GM18867 (cell line): ENCODE measurements around the gene CTXN1.
"Not testable (repeated sequence)": the region's sequence is repeated elsewhere in the genome, so short reads cannot be mapped to it uniquely, and the experiment has no call there.

Experiments
- ATAC-seq: cut with Tn5 transposase; IDR thresholded peaks from one replicate; pipeline ENCODE4 v1.9.1; 2021; ENCODE audit warnings: mild to moderate bottlenecking, moderate library complexity; ENCODE audit not compliant: unreplicated experiment

The CTXN1 gene

DNA sequence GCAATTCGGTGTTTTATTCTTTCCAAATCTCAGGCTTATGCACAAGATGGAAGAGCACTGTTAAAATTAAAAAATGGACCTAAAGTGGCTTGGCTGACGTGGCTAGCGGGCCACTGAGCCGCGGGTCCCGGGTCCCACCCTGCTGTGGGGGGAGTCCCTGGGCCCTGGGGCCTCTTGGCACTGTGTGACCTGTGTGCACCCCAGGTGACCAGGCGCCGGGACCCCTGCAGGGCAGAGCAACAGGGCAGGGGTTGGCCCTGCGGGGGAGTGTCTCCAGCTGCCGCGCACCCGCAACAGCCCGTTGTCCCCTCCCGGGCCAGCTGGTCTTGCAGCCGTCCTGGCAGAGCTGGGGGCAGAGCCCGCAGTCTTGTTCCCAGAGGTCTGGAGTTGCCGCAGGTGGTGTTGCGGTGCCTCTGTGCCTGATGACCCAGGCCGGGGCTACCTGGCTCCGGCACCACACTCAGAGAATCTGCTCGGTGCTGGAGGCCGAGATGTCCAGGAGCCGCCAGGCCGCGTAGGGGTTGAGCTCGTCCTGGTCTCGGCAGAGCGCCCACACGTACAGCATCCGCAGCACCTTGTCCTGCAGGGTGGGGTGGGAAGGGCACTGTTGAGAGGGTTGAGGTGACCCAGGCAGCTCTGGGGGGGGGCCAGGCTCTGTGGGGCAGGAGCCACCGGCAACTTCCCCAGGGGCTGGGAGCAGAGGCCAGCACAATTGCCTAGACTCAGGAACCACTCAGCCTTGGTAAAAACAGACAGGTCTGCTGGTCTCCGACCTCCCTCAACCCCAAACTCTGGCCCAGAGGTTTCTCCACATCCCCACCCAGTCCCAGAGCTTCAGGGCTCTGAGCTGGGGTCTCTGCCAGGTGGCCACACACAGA lies 1.0 kb upstream of the CTXN1 start:
- ATAC-seq, result no peak

DNA sequence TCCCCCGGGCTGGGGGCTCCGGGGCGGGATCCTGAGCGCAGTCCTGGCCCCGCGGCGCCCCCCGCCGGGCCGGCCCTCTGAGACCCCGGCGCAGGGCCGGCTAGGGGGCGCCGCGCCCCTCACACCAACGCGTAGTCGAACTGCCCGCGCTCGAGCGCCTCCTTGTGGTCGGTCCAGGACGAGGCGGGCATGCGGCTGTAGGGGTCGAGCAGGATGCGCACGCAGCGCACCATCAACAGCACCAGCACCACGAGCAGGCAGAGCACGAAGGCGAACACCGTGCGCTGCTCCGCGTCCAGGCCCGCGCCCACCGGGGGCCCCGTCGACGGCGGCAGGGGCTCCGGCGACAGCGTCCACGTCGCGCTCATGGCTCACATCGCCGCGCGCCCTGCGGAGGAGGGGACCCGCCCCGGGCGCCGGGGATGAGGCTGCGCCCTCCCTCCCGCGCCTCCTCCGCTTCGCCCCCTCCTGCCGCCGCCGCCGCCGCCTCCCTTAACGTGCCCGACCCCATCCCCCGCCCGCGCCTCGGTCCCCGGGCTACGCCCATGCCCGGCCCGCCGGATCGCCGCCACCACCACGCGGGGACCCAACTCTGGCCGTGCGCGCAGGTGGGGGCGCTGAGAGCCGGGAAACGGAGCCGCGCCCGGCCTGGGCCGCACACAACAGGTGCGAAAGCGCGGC lies 624 bp downstream of the CTXN1 start:
- no peak for ATAC-seq

DNA sequence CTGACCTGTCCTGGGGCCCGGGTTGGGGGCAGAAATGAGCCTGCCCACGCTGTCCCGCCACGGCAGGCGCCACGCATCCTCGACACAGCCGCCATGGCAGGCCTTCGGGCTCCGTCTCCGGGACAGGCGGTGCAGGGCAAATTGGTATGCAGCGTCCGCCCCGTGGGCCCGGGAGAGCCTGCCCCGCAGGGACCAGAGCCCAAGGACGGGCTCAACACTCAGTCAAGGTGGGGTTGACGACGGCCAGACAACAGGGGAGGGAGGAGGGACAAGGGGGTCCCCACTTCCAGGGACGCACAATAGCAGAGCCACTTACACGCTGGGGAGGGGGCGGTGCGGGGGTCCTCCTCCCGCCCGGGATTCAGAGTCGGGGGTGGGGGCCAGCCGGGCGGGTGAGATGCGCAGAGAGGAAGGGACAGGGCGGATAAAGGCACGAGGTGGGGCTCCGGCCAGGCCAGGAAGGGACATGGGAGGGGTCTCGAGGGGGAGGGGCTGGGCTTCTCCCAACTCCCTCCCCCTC lies 1.2 kb downstream of the CTXN1 start:
- no peak for ATAC-seq

DNA sequence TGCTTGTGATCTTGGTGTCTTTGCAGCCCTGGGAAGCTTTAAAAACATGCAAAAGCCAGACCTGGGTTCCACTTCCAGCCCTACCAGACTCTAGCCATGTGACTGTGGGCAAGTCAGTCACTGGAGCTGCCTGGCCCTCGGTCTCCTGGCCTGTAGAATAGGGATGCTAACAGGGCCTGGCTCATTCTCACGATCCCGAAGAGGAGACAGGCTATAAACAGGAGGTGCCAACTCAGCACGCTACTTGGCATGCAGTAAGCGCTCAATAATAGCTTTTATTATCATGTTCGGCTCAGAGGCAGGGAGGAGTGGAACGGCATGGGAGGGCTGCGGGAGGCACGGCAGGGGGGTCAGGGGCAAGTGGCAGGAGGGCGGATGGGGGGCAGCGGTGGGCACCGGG lies 1.7 kb downstream of the CTXN1 start:
- ATAC-seq, result no peak

DNA sequence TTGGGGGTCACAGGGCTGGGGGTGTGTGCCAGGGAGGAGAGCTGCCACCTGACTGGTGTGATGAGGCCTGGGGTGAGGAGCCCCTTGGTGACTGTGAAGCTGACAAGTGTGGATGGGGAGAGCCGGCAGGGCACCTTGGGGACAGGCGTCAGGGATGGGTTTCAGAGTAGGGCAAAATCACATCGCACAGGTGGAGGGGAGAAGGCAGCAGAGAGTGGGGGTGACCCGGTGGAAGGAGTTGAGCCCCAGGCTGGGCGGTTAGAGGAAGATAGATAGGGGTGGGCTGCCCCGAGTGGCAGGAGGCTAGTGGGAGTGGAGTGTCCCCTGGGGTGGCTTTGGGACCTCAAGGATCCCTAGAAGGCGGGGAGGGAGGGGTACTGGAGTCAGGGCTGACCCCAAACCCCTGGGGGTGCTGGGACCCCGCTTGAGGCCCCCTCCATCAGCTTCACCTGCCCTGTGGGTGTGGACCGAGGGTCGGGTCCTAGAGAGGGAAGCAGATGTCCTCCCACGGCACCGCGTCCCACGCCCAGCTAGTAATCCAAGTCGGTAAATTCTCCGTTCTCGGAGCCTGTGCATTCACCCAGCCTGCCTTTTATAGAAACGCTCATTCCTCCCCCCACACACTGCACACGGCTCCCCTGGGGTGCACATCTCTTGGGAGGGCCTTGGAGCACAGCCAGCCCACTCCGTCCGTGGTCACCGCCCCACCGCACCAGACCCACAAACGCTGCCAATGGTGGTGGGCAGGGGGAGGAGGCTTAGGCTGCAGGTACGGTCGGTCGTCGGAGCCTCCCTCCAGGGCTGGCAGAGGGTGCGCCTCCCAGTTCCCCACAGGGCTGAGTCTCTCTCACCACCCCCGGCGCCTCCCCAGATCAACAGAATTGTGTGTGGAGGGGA lies 2.4 kb downstream of the CTXN1 start:
- ATAC-seq, result no peak

DNA sequence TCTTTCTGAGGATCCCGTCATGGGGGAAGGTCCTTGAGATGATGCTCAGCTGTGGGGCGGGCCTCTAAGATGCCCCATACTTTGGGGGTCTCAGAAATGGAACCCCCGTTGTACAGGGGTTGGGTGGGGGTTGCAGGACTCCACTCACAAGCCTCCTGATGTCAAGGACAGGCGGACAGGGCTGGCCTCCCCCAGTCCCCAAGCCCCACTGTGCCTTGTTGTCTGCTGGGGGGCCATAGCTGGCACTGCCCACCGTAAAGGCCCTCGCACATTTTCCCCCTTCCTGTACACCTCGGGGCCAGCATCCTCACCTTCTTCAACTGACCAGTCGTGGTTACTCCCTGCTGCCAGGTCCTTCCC lies 3.1 kb downstream of the CTXN1 start:
- ATAC-seq, result no peak

DNA sequence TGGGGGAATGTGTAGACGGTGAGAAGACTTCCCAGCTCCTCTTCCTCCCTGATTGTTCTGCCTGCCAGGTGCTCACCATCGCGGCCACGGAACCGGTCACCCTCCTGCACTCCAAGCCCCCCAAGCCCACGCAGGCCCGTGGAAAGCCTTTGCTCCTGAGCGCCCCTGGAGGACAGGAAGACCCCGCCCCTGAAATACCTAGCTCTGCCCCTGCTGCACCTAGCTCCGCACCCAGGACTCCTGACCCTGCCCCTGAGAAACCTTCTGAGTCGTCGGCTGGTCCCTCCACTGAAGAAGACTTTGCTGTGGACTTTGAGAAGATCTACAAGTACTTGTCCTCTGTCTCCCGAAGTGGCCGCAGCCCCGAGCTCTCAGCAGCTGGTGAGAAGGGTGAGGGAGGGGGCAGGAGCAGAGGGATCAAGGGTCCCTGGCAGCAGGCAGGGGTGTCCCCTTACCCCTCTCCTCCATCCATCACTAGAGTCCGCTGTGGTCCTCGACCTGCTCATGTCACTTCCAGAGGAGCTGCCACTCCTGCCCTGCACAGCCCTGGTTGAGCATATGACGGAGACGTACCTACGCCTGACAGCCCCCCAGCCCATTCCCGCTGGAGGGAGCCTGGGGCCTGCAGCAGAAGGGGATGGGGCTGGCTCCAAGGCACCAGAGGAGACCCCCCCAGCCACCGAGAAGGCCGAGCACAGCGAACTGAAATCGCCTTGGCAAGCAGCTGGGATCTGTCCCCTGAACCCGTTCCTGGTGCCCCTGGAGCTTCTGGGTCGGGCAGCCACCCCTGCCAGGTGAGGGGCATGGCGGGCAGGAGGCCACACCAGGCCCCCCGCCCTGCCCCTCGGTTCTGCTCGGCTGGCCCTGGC lies 3.7 kb downstream of the CTXN1 start:
- no peak for ATAC-seq

DNA sequence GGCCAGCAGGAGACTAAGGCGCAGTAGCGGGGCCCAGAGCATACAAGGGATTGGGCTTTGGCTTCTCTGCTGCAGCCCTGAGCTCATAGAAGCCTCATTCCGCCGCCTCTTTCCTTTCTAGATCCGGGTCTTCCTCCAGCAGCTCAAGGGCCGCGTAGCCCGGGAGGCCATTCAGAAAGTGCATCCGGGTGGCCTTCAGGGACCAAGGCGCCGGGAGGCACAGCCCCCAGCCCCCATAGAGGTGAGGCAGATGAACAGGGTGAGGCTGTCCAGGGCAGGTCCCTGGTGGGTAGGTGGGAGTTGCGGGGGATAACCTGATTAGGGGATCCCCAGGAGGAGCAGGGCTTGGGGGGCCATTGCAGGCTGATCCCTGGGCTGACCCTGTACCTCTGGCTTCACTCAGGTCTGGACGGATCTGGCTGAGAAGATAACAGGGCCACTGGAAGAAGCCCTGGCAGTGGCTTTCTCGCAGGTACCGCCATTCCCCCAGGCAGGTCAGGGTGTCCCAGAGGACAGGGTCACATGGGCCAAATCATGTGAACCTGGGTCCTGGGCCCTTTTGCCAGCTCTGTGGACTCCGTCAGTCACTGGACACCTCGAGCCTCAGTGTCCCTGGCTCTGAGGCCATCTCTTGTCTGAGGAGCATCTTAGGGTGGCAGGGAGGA lies 4.5 kb downstream of the CTXN1 start:
- ATAC-seq, result no peak

DNA sequence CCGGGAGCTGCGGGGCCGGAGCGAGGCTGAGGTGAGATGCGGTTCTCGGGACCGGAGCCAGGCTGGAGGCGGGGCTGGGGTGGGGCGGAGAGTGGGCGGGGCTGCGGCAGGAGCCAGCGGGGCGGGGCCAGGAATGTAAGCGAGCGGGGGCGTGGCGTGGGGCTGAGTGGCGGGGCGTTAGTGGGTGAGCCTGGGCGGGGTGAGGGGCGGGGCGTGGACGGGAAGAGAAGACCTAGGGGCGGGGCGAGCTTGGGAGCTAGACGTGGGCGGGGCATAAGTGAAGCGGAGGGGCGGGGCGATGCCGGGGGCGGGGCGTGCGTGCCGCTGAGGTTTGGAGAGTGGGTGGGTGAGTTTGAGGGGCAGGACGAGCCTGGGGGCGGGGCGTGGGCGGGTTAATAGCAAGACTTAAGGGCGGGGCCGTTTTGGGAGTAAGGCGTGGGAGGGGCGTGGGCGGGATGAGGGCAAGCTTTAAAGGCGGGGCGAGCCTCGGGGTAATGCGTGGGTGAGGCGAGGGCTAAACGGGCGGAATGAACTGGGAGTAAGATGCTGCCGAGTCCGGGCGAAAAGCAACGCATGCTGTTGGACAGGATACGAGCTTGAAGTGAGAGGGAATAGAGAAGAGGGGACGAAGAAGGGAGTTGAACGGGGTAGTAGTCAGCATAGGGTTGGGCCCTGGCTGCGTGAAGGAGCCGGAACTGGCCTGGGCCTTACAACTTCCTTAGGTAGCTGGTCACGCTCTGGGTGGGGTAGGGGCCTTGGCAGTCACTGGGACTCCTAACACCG lies 5.2 kb downstream of the CTXN1 start:
- peak; percentile 35 for ATAC-seq

DNA sequence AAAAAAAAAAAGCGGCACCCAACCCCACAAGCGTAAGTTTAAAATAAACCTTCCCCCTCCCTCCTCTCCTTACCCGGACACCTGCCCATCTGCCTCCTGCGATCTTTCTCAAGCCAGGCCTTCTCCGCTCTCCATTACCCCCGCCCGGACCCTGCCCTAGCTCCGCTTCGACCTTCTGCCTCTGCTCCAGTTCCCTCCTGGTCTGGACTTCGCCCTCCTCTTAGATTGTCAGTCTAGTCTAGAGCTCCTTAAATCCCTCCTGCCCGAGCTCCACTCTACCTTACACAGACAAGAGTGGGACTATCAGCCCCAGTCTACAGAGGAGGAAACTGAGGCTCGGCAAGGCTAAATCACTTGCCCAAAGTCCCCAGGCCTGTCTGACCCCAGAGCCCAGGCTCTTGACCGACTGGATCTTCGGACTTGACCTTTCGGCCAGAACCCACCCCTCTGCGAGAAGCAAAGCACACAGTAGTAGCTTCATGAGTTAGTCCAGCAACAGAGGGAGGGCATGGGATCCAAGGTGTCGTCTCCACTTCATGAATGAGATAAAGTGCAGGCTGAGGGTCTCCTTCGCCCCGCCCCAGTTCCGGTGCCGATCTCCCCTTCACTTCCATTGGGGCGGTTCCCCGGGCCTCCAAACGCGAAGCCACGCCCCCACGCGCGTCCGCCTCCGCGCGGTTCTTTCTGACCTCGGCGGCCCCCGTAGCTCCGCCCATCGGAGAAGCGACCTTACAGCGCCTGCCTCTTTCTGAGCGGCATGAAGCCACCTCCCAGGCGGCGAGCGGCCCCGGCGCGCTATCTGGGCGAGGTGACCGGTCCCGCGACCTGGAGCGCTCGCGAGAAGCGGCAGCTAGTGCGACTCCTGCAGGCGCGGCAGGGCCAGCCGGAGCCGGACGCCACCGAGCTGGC lies 6.1 kb downstream of the CTXN1 start, which contains the start of gene SNAPC2:
Gene SNAPC2, plus strand, starts transcription at position 729 of the 909 bp plus-strand sequence. Its CDS starts 29 bp downstream, at position 758.
- peak; percentile 58 for ATAC-seq

DNA sequence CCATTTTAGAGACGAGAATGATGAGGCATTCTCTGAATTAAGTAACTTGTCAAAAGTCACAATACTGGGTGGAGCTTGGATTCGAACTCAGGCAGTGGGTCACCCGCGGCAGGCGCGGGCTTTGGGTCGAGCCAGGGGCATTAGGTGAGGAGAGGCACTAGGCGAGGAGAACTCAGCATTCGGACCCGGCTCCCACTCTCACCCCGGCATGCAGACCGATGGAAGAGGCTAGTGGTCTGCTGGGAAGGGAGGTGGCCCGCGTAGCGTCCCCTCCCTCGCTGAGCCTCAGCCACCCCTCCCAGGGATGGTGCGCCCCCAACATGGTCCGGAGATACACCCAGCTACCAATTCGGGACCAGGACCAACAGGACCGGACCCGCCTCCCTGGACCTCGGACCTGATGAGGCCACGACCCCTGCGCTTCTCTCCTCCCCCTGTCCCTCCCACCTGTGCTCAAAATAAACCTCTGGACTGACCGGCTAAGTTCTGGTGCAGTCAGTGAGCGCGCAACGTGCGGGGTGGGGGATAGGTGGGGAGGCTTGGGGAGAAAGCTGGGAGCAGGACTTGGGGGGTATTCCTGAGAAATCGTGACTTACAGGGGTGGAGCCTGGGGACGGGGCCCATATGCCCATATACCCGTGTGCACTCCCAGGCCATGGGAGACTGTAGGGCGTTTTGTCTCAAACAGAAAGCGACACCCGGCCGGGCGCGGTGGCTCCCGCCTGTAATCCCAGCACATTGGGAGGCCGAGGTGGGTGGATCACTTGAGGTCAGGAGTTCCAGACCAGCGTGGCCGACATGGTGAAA lies 7.1 kb downstream of the CTXN1 start:
- no peak for ATAC-seq

DNA sequence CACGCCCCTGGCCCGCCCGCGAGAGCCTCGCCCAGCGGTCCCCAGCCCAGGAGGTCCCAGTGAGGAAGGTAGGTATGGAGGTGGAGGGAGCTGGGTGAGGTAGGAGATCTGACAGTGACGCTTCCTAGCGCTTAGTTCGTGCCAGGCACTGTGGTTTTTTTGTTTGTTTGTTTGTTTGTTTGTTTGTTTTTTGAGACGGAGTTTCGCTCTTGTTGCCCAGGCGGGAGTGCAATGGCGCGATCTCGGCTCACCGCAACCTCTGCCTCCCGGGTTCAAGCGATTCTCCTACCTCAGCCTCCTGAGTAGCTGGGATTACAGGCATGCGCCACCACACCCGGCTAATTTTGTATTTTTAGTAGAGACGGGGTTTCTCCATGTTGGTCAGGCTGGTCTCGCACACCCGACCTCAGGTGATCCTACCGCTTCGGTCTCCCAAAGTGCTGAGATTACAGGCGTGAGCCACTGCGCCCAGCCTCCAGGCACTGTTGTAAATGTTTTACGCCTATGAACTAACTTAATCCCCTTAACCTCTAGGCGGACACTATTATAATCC lies 7.8 kb downstream of the CTXN1 start:
- not testable (repeated sequence) for ATAC-seq

DNA sequence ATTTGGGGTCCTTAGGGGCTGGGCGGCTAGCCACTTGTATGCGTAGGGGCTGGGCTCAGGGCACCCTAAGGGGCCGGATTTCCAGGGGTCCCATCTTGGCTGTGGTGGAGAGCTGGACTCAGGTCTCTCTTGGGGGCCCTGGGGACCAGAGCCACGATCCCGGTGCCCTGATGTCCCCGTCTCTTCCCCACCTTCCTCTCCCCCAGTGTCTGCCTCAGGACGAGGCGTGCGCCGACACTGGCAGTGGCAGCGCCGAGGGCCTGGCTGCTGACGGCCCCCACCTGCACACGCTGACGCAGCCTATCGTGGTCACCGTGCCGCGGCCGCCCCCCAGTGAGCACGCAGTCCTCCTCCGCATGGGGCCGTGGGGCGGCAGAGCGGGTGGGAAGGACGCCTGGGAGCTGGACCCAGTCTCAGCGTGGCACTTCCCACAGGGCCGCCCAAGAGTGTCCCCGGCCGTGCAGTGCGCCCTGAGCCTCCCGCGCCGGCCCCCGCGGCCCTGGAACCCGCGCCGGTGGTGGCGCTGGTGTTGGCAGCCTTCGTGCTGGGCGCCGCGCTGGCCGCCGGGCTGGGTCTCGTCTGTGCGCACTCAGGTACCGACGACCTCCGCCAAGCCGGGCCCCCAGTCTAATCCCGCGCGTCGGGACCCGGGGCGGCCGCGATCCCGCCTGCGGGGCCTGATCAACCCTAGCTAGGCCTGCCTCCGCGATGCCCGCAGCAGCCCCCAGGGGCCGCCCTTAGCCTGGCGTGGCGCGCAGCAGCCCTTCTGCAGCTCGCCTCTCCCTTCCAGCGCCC lies 8.5 kb downstream of the CTXN1 start:
- ATAC-seq, result no peak

DNA sequence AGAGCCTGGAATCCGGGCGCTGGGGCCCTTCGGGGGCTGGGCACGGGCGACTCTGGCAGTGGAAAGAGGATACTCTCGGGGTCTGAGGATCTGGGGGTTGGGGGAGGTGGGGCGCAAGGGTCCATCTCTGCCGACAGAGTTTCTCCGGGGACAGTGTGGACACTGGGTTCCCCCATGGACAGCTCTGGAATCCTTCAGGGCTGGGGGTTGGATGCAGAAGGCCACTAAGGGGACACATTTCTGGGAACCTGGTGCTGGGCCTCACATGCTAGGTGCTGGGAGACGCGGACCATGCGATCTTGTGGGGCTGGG lies 9.0 kb downstream of the CTXN1 start:
- no peak for ATAC-seq

DNA sequence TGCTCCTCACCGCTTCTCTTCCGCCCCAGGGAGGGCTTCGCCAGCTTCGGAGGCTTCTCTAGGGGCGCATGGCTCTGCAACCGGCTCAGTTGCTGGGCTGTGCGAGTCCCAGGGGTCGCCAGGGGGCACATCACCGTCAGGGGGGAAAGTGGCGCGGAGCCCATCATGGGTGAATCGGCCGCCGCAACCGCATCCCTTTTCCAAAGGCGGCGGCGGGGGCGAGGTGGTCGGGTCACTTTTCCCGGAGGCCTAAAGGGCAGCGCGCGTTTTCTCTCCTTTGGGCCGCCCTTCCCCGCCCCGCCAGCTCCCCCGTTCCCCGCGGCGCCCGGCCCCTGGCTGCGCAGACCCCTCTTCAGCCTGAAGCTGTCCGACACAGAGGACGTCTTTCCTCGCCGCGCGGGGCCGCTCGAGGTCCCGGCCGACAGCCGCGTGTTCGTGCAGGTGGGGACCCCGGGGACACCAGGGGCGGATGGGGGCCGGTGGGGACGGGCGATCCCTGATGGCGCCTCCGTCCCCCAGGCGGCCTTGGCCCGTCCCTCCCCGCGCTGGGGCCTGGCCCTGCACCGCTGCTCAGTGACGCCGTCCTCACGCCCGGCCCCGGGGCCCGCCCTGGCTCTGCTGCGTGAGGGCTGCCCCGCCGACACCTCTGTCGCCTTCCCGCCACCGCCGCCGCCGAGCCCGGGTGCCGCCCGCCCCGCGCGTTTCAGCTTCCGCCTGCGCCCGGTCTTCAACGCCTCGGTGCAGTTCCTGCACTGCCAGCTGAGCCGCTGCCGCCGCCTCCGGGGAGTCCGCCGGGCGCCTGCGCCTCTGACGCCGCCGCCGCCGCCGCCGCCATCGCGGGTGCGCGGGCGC lies 9.6 kb downstream of the CTXN1 start:
- ATAC-seq, result no peak
